Measurements from ENCODE around the gene FAXDC2. TPM values are rescaled to one million over a fixed set of nuclear protein-coding genes. Genes with fewer than 3 reads are reported as not detected.

The FAXDC2 gene
- total and polyA plus RNA-seq, 2 of the 13 experiments (the other 11 are each of a cell fraction or from before 2014, with no cell fraction given): 4.7 to 58.8 TPM

GRCh38 chr5:154850255-154851062 lies at the start of gene FAXDC2 (continued):
- no peak for TF ChIP-seq ZGPAT (CRISPR knock-in tag; IDR thresholded peaks at IDR 0.05)
- no peak for TF ChIP-seq MEIS2 (CRISPR knock-in tag; IDR thresholded peaks at IDR 0.05)
- no peak for TF ChIP-seq ZNF746 (CRISPR knock-in tag; IDR thresholded peaks at IDR 0.05)
- TF ChIP-seq SAFB2 (CRISPR knock-in tag; IDR thresholded peaks at IDR 0.05; ENCODE audit: borderline replicate concordance, low read depth): no peak
- TF ChIP-seq ZNF589 (CRISPR knock-in tag; conservative IDR thresholded peaks at IDR 0.05): no peak
- TF ChIP-seq HDAC6 (IDR thresholded peaks at IDR 0.05; ENCODE audit: low read depth, low read length): no peak
- no peak for TF ChIP-seq CBX2 (IDR thresholded peaks at IDR 0.05; ENCODE audit: low read depth, low read length)
- TF ChIP-seq CBX2 (CRISPR knock-in tag; IDR thresholded peaks at IDR 0.05; ENCODE audit: low read depth): no peak
- TF ChIP-seq GPBP1L1 (CRISPR knock-in tag; IDR thresholded peaks at IDR 0.05): no peak
- TF ChIP-seq ZNF160 (CRISPR knock-in tag; IDR thresholded peaks at IDR 0.05): no peak
- no peak for TF ChIP-seq ZNF646 (CRISPR knock-in tag; IDR thresholded peaks at IDR 0.05)
- TF ChIP-seq CEBPZ (IDR thresholded peaks at IDR 0.05; ENCODE audit: low read length): no peak
- no peak for TF ChIP-seq ZNF556 (CRISPR knock-in tag; IDR thresholded peaks at IDR 0.05; ENCODE audit: borderline replicate concordance)
- TF ChIP-seq MYPOP (CRISPR knock-in tag; IDR thresholded peaks at IDR 0.05): no peak
- TF ChIP-seq HES4 (CRISPR knock-in tag; IDR thresholded peaks at IDR 0.05; ENCODE audit: borderline replicate concordance): no peak

Data from HepG2 (cell line).